Right lobe of liver (tissue), 4 donors: Measurements from ENCODE around the gene TMEM139.
"Not testable (repeated sequence)": the region's sequence is repeated elsewhere in the genome, so short reads cannot be mapped to it uniquely, and the experiment has no call there.

Source experiments
- CTCF ChIP-seq, 4 donors: fragments of 200-600 bp in 3 of 4; fragments of 450-650 bp in 1 of 4; IDR thresholded peaks; one replicate each; pipeline versions ENCODE4 v1.5.1 to v1.8.0; 2016 to 2022; ENCODE audit warnings: antibody characterized with exemption in 4 of 4, mild to moderate bottlenecking in 2 of 4
- POLR2A ChIP-seq: fragments of 450-650 bp; IDR thresholded peaks from one replicate; pipeline ENCODE4 v1.6.1; 2017; ENCODE audit warnings: antibody characterized with exemption, mild to moderate bottlenecking
- donor health status: DM: no; HTN: no; CAD: no.
- donor health status: DM: no; HTN: no; CAD: no.
- donor health status: DM: no; HTN: yes; CAD: no.

DNA sequence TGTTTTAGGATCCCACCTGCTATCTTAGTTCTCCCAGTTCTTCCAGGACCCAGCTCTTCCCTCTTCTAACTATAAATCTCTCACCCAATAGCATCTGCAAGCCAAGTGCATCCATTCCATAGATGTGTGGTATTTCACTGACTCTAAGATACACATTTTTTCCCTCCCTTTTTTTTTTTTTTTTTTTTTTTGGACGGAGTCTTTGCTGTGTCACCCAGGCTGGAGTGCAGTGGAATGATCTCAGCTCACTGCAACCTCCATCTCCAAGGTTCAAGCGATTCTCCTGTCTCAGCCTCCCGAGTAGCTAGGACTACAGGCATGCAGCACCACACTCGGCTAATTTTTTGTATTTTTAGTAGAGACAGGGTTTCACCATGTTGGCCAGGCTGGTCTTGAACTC, 5.1 kb downstream of the TMEM139 start:
- TF ChIP-seq CTCF (IDR thresholded peaks at IDR 0.05); POLR2A: not testable (repeated sequence)
